ENCODE measurements around the gene SRMS. TPM values are rescaled to one million over a fixed set of nuclear protein-coding genes. Genes with fewer than 3 reads are reported as not detected.

SRMS gene
- total RNA-seq, 6 donors from 2014 or later, result not detected

DNA sequence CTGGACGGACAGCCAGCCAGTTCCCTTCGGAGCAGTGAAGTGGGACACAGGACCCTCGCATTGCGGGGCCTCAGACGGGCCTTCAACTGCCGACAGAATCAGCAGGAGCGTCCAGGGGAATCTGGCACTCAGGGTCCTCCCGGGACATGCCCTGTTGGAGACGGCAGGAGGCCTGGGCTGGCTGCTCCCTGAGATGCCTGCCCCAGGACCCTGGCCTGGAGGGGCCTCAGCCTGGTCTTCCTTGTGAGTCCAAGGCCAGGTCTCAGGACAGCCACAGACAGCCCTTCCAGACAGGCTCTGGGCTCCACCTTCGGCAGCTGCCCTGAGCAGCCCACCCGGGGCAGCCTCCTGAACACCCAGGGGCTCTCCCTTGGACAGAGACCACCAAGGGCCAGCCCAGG lies 41.1 kb upstream of the SRMS start:
- TF ChIP-seq POLR2AphosphoS5 (IDR thresholded peaks at IDR 0.05), result no peak
- TF ChIP-seq, protein P1, sequence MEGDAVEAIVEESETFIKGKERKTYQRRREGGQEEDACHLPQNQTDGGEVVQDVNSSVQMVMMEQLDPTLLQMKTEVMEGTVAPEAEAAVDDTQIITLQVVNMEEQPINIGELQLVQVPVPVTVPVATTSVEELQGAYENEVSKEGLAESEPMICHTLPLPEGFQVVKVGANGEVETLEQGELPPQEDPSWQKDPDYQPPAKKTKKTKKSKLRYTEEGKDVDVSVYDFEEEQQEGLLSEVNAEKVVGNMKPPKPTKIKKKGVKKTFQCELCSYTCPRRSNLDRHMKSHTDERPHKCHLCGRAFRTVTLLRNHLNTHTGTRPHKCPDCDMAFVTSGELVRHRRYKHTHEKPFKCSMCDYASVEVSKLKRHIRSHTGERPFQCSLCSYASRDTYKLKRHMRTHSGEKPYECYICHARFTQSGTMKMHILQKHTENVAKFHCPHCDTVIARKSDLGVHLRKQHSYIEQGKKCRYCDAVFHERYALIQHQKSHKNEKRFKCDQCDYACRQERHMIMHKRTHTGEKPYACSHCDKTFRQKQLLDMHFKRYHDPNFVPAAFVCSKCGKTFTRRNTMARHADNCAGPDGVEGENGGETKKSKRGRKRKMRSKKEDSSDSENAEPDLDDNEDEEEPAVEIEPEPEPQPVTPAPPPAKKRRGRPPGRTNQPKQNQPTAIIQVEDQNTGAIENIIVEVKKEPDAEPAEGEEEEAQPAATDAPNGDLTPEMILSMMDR (IDR thresholded peaks at IDR 0.05), result no peak
- TF ChIP-seq POLR2A (IDR thresholded peaks at IDR 0.05), result no peak
- TF ChIP-seq EP300 (IDR thresholded peaks at IDR 0.05), result no peak
- Histone ChIP-seq H3K27ac (no peak overlapping the region), H3K9me3 (no peaks in the 10 kb centered on the region), H3K27me3 (no peaks in the 10 kb centered on the region), H3K4me3 (no peak overlapping the region), H3K4me1 (no peaks in the 10 kb centered on the region), H3K36me3 (peaks cover 17 to 51% (median 49%) of the 10 kb centered on the region in 4 donors)
- ATAC-seq (ENCODE audit: low FRiP score in 2 of 2), result no peak
- WGBS, 2 donors, result 91 to 92% methylated on average over 10 to 11 of the region's 11 CpGs
- DNase-seq, result peak in 1 of 2 donors; percentile 54

DNA sequence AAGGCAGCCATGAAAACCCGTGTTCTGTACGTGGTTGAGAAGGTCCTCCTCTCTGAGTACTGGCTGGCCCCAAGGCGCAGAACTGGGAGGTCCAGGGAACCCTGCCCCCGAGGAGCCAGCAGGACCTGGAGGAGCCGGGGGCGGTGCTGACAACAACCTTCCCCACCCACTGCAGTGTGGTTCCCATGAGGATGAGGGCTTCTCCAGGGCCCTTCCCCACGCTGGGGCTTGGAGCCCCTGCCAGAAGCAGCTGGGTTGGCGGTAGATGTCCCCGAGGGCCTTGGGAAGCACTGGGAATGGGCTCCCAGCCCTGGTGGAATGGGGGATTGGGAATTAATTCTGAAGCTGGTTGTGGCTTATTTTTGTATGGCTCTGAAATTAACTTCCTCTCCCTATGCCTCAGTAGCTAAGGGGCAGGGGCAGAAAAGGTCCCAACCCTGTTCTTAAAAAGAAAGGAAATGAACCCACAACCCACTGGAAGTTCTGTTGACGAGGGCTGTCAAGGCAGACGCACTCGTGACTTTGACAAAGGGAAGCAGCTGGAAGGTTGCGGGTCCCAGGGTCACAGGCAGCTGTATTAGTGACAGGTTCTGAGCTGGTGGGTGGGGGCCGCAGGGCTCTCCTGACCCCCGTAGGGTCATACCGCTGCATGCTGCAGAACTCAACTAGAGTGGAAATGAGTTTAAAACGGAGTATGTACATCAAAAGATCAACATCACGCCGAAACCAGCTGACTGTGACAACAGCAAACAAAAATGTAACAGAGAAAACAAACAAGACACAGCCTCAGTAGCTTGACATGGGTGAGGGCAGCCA lies 40.4 kb upstream of the SRMS start:
- no peaks in the 10 kb centered on the region for H3K4me1 ChIP-seq
- DNase-seq (peak in 1 of 2 donors; percentile 27), ATAC-seq (ENCODE audit: low FRiP score in 2 of 2) (no peak)
- peaks cover 17 to 49% (median 45%) of the 10 kb centered on the region in 4 donors for H3K36me3 ChIP-seq
- no peaks in the 10 kb centered on the region for H3K27me3 ChIP-seq
- H3K27ac ChIP-seq, result no peak overlapping the region
- TF ChIP-seq, protein P1 (IDR thresholded peaks at IDR 0.05), result no peak
- WGBS, 2 donors, result 74 to 82% methylated on average over 15 to 19 of the region's 19 CpGs
- H3K4me3 ChIP-seq, result no peak overlapping the region
- H3K9me3 ChIP-seq, result no peaks in the 10 kb centered on the region

DNA sequence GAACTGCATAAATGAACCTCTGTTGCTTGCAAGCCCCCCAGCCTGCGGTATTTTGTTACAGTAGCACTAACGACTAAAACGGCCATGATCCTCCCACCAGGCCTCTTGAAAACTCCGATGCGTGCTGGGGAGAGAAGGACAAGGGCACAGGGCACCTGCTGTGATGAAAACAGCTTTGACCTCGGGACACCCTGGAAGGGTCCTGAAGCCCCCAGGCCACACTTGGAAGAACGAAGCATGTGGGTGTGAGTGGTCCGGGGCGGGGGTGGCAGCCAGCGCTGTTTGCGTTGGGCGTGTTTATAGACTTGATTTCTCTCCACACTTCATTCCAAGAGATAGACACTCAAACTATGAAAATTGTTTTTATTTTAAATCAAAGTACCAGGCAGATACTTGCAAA lies 39.7 kb upstream of the SRMS start:
- H3K9me3 ChIP-seq, result no peaks in the 10 kb centered on the region
- WGBS, 2 donors, result 90 to 92% methylated on average over 11 to 12 of the region's 12 CpGs
- no peaks in the 10 kb centered on the region for H3K27me3 ChIP-seq
- peak in 1 of 2 donors; percentile 50 for DNase-seq
- peaks cover 11 to 42% (median 37%) of the 10 kb centered on the region in 4 donors for H3K36me3 ChIP-seq
- H3K4me3 ChIP-seq, result no peak overlapping the region
- H3K4me1 ChIP-seq, result no peaks in the 10 kb centered on the region
- H3K27ac ChIP-seq, result no peak overlapping the region
- ATAC-seq (ENCODE audit: low FRiP score in 2 of 2), result no peak
- TF ChIP-seq, protein P1 (IDR thresholded peaks at IDR 0.05), result no peak
- TF ChIP-seq POLR2A (IDR thresholded peaks at IDR 0.05) (no peak), EP300 (IDR thresholded peaks at IDR 0.05) (no peak), POLR2AphosphoS5 (IDR thresholded peaks at IDR 0.05) (no peak)

DNA sequence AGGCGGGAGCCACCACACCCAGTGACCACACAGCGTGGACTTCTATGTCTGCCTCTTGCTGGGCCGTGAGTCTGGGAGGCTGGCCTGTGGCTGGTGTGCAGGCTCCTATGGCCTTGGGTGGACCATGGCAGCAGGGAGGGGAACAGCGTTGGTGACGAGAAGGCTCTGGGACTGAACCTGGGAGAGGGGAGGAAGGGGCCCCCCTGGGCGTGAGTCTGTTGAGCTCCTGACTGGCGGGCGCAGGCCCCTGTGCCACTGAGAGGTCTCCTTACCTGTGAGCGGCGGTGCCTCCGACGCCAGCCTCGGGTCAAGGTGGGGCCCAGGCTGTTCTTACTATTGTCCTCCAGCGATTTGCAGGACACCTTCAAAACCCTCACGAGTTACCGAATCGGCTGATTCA lies 39.2 kb upstream of the SRMS start:
- Histone ChIP-seq H3K9me3 (no peaks in the 10 kb centered on the region), H3K4me1 (no peaks in the 10 kb centered on the region), H3K36me3 (peaks cover 9 to 37% (median 33%) of the 10 kb centered on the region in 4 donors), H3K27me3 (no peaks in the 10 kb centered on the region), H3K4me3 (no peak overlapping the region), H3K27ac (no peak overlapping the region)
- ATAC-seq (ENCODE audit: low FRiP score in 2 of 2) (no peak), DNase-seq (peak in 1 of 2 donors; percentile 46)
- no peak for TF ChIP-seq EP300 (IDR thresholded peaks at IDR 0.05)
- TF ChIP-seq POLR2AphosphoS5 (IDR thresholded peaks at IDR 0.05), result no peak
- TF ChIP-seq, protein P1 (IDR thresholded peaks at IDR 0.05), result no peak
- no peak for TF ChIP-seq POLR2A (IDR thresholded peaks at IDR 0.05)
- WGBS, 2 donors, result 94 to 100% methylated on average over 5 to 17 of the region's 17 CpGs
